Brain microvascular endothelial cell (primary cell): ENCODE measurements around the gene OR1M1.
A peak's percentile ranks its signal among the peaks of the same experiment; 100 is the strongest.
"Not testable (repeated sequence)": the region's sequence is repeated elsewhere in the genome, so short reads cannot be mapped to it uniquely, and the experiment has no call there.

ENCODE experiments used
- DNase-seq: peaks from one replicate; pipeline ENCODE4 v3.0.0-alpha.2; 2020
- H3K27ac ChIP-seq: fragments of 250-450 bp; sonication (Bioruptor Pico); 2 replicates; pipeline ENCODE4 v1.5.1; 2020; ENCODE audit warnings: mild to moderate bottlenecking, moderate library complexity
- H3K27me3 ChIP-seq: fragments of 250-450 bp; sonication (Bioruptor Pico); replicated peaks from 2 replicates; pipeline ENCODE4 v1.5.1; 2020; ENCODE audit warnings: mild to moderate bottlenecking
- H3K36me3 ChIP-seq: fragments of 250-450 bp; sonication (Bioruptor Pico); replicated peaks from 2 replicates; pipeline ENCODE4 v1.5.1; 2020; ENCODE audit warnings: mild to moderate bottlenecking
- H3K4me3 ChIP-seq: 2 replicates; pipeline ENCODE4 v1.5.1; 2011; ENCODE audit warnings: low read depth, mild to moderate bottlenecking, control low read depth, low read length, moderate library complexity
- CTCF ChIP-seq: IDR thresholded peaks from 2 replicates; pipeline ENCODE4 v1.5.1; 2011; ENCODE audit warnings: low read depth, mild to moderate bottlenecking, moderate library complexity, low read length, control low read depth, inconsistent platforms; ENCODE audit errors: missing control alignments
- in situ Hi-C: cut with HindIII; loops from 2 replicates; pipeline ENCODE4 v1.10.0; 2017; ENCODE audit warnings: low sequenced_read_pairs, low pct_ligation_motif_present

OR1M1 gene

GRCh38 chr19:9070066-9070465, 16.8 kb upstream of the OR1M1 start:
- no peak for DNase-seq
- in situ Hi-C loops = no loop called here
- TF ChIP-seq CTCF = no peak
- H3K27ac ChIP-seq = no peak overlapping the region
- no peaks in the 10 kb centered on the region for H3K27me3 ChIP-seq
- H3K4me3 ChIP-seq = no peak overlapping the region
- no peaks in the 10 kb centered on the region for H3K36me3 ChIP-seq

GRCh38 chr19:9071720-9072119, 15.1 kb upstream of the OR1M1 start:
- in situ Hi-C loops, H3K27ac ChIP-seq, DNase-seq, H3K4me3 ChIP-seq, H3K36me3 ChIP-seq, H3K27me3 ChIP-seq: not testable (repeated sequence)

GRCh38 chr19:9073806-9074205, 13.1 kb upstream of the OR1M1 start:
- Histone ChIP-seq H3K4me3 (no peak overlapping the region), H3K27ac (no peak overlapping the region), H3K36me3 (no peaks in the 10 kb centered on the region), H3K27me3 (no peaks in the 10 kb centered on the region)
- TF ChIP-seq CTCF = no peak
- no peak for DNase-seq
- in situ Hi-C loops = no loop called here

GRCh38 chr19:9075064-9075949, 11.6 kb upstream of the OR1M1 start:
- no peak for TF ChIP-seq CTCF
- in situ Hi-C loops = no loop called here
- DNase-seq = peak; percentile 97

GRCh38 chr19:9076901-9077300, 10.0 kb upstream of the OR1M1 start:
- Histone ChIP-seq H3K27ac (no peak overlapping the region), H3K27me3 (no peaks in the 10 kb centered on the region), H3K4me3 (no peak overlapping the region), H3K36me3 (no peaks in the 10 kb centered on the region)
- TF ChIP-seq CTCF = no peak
- in situ Hi-C loops = no loop called here
- DNase-seq = no peak

More at GRCh38 chr19:9075064-9075949, 11.6 kb upstream of the OR1M1 start:
- Histone ChIP-seq H3K36me3 (no peaks in the 10 kb centered on the region), H3K27me3 (no peaks in the 10 kb centered on the region), H3K4me3 (no peak overlapping the region), H3K27ac (no peak overlapping the region)

GRCh38 chr19:9078651-9079050, 8.2 kb upstream of the OR1M1 start:
- Histone ChIP-seq H3K27me3 (no peaks in the 10 kb centered on the region), H3K27ac (no peak overlapping the region), H3K36me3 (no peaks in the 10 kb centered on the region), H3K4me3 (no peak overlapping the region)
- in situ Hi-C loops = no loop called here
- TF ChIP-seq CTCF = no peak
- DNase-seq = no peak
